Neural progenitor cell (in vitro differentiated cells): ENCODE measurements around the gene CACHD1. TPM values are rescaled to one million over a fixed set of nuclear protein-coding genes. Genes with fewer than 3 reads are reported as not detected.
A peak's percentile ranks its signal among the peaks of the same experiment; 100 is the strongest.

ENCODE experiments used
- DNase-seq: peaks from one replicate; pipeline ENCODE4 v3.0.0-alpha.2; 2016; ENCODE audit warnings: low spot score
- H2AFZ ChIP-seq: fragments of 200-600 bp; sonication (generic); replicated peaks from 2 replicates; pipeline ENCODE4 v1.6.1; 2016; ENCODE audit warnings: antibody characterized with exemption
- H3F3A ChIP-seq: fragments of 200-600 bp; sonication (generic); 2 replicates; pipeline ENCODE4 v1.6.1; 2016; ENCODE audit warnings: antibody characterized with exemption, low read depth
- H3K27ac ChIP-seq: fragments of 200-600 bp; sonication (generic); 2 replicates; pipeline ENCODE4 v1.5.1; 2016; ENCODE audit warnings: mild to moderate bottlenecking
- H3K27me3 ChIP-seq: fragments of 200-600 bp; sonication (generic); 2 replicates; pipeline ENCODE4 v1.6.1; 2016; ENCODE audit warnings: mild to moderate bottlenecking, moderate library complexity
- H3K36me3 ChIP-seq: fragments of 200-600 bp; sonication (generic); 2 replicates; pipeline ENCODE4 v1.5.1; 2016
- H3K4me1 ChIP-seq: fragments of 200-600 bp; sonication (generic); 2 replicates; pipeline ENCODE4 v1.6.1; 2016; ENCODE audit warnings: mixed run types
- H3K4me2 ChIP-seq: fragments of 200-600 bp; sonication (generic); 2 replicates; pipeline ENCODE4 v1.6.1; 2016
- H3K4me3 ChIP-seq: fragments of 200-600 bp; sonication (generic); 2 replicates; pipeline ENCODE4 v1.5.1; 2016
- H3K79me2 ChIP-seq: fragments of 200-600 bp; sonication (generic); 2 replicates; pipeline ENCODE4 v1.6.1; 2016; ENCODE audit warnings: low read depth
- H3K9ac ChIP-seq: fragments of 200-600 bp; sonication (generic); 2 replicates; pipeline ENCODE4 v1.6.1; 2016
- H3K9me3 ChIP-seq: fragments of 200-600 bp; sonication (generic); 2 replicates; pipeline ENCODE4 v1.5.1; 2016; ENCODE audit warnings: low read depth
- H4K20me1 ChIP-seq: fragments of 200-600 bp; sonication (generic); 2 replicates; pipeline ENCODE4 v1.6.1; 2016; ENCODE audit warnings: low read depth
- H3K27ac Mint-ChIP-seq: 3 replicates; pipeline ENCODE4 v1.8.0; 2021; ENCODE audit warnings: mixed read lengths
- H3K27me3 Mint-ChIP-seq: 2 replicates; pipeline ENCODE4 v1.8.0; 2022; ENCODE audit warnings: low read depth, mild to moderate bottlenecking, inconsistent platforms, moderate library complexity, mixed read lengths; ENCODE audit not compliant: insufficient read depth
- H3K36me3 Mint-ChIP-seq: 3 replicates; pipeline ENCODE4 v1.8.0; 2021; ENCODE audit warnings: mixed read lengths
- H3K4me1 Mint-ChIP-seq: 3 replicates; pipeline ENCODE4 v1.8.0; 2021; ENCODE audit warnings: mixed read lengths
- H3K4me3 Mint-ChIP-seq: 3 replicates; pipeline ENCODE4 v1.8.0; 2021; ENCODE audit warnings: mild to moderate bottlenecking, moderate library complexity, mixed read lengths
- H3K9me3 Mint-ChIP-seq: 3 replicates; pipeline ENCODE4 v1.8.0; 2020; ENCODE audit warnings: mixed read lengths
- EZH2 ChIP-seq: fragments of 200-600 bp; sonication (generic); IDR thresholded peaks from 2 replicates; pipeline ENCODE4 v1.6.1; 2017; ENCODE audit warnings: antibody characterized with exemption, mild to moderate bottlenecking, moderate library complexity
- EZH2phosphoT487 ChIP-seq: fragments of 200-600 bp; sonication (generic); IDR thresholded peaks from 2 replicates; pipeline ENCODE4 v1.6.1; 2017; ENCODE audit warnings: antibody characterized with exemption
- total RNA-seq: library from RNA; depleted of rRNA; stranded (reverse); fragments of >200 nt; gene quantifications from 2 replicates; pipeline ENCODE4 v1.2.3, GENCODE V29; 2015; ENCODE audit warnings: low replicate concordance
- TF ChIP-seq, protein P1 (sequence below): fragments of 200-600 bp; sonication (generic); IDR thresholded peaks from 2 replicates; pipeline ENCODE4 v1.5.1; 2017; ENCODE audit warnings: antibody characterized with exemption, mild to moderate bottlenecking

Gene CACHD1
- total RNA-seq, 1 donor from 2014 or later = 61.0 TPM

DNA sequence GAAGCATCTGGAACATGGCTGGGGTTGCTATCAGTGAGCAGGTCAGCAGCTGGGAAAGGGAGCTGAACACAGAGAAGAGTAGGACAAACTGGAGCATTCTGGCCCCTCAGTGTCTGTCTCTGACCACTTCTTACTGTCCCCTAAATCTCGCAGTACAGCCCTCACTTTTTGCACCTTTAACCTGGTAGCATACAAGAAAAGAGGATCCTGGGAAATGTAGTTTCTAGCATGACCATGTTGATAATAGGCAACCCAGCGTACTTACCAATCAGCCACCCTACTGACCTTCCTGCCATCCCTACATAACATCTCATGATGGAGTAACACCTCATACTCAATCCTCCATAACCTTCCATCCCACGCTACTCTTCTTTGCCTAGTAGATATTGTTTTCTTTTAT, 175.8 kb downstream of the CACHD1 start:
- H3K27me3 ChIP-seq = no peaks in the 10 kb centered on the region
- no peak for DNase-seq
- no peaks in the 10 kb centered on the region for H3K9me3 ChIP-seq
- peaks cover 64% of the 10 kb centered on the region for H3K36me3 Mint-ChIP-seq
- H3K79me2 ChIP-seq = no peaks in the 10 kb centered on the region
- no peak overlapping the region for H3K27ac ChIP-seq
- no peak overlapping the region for H3K9ac ChIP-seq
- no peak overlapping the region for H3K4me2 ChIP-seq
- TF ChIP-seq, protein P1, sequence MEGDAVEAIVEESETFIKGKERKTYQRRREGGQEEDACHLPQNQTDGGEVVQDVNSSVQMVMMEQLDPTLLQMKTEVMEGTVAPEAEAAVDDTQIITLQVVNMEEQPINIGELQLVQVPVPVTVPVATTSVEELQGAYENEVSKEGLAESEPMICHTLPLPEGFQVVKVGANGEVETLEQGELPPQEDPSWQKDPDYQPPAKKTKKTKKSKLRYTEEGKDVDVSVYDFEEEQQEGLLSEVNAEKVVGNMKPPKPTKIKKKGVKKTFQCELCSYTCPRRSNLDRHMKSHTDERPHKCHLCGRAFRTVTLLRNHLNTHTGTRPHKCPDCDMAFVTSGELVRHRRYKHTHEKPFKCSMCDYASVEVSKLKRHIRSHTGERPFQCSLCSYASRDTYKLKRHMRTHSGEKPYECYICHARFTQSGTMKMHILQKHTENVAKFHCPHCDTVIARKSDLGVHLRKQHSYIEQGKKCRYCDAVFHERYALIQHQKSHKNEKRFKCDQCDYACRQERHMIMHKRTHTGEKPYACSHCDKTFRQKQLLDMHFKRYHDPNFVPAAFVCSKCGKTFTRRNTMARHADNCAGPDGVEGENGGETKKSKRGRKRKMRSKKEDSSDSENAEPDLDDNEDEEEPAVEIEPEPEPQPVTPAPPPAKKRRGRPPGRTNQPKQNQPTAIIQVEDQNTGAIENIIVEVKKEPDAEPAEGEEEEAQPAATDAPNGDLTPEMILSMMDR = no peak
- TF ChIP-seq EZH2 = no peak
- TF ChIP-seq EZH2phosphoT487 = no peak
- no peak overlapping the region for H3K4me3 Mint-ChIP-seq
- peaks cover 15% of the 10 kb centered on the region for H3K4me1 Mint-ChIP-seq
- no peaks in the 10 kb centered on the region for H3K4me1 ChIP-seq
- H3K36me3 ChIP-seq = peaks cover 3% of the 10 kb centered on the region
- no peaks in the 10 kb centered on the region for H3K9me3 Mint-ChIP-seq
- peak overlapping the region; percentile 1 for H3K27ac Mint-ChIP-seq
- H3K4me3 ChIP-seq = no peak overlapping the region
- H2AFZ ChIP-seq = no peak overlapping the region
- peaks cover 6% of the 10 kb centered on the region for H4K20me1 ChIP-seq
- no peaks in the 10 kb centered on the region for H3F3A ChIP-seq
- H3K27me3 Mint-ChIP-seq = peaks cover 4% of the 10 kb centered on the region

DNA sequence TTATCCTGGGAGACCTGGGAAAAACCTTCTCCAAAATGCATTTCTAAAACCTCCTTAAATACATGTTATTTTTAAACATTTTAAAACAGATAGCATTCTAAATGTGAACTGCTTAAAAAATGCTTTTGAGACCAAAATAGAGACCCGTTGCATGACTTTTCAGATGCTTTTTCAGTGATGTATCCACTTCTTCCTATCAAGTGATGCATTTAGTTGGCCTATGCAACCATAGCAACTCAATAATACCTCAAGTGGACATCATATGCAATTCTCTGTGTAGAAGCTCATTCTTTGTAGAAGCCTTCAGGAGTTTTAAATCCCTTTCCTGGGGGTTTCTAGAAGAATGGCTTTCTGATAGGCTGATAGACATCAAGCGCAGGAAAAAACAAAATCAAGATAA, 180.5 kb downstream of the CACHD1 start:
- Histone ChIP-seq H3K4me3 (no peak overlapping the region), H3K36me3 (peaks cover 3% of the 10 kb centered on the region), H3K27me3 (no peaks in the 10 kb centered on the region), H3K27ac (no peak overlapping the region), H4K20me1 (peaks cover 6% of the 10 kb centered on the region), H2AFZ (no peak overlapping the region), H3K79me2 (no peaks in the 10 kb centered on the region), H3K4me2 (no peak overlapping the region), H3K9ac (no peak overlapping the region), H3F3A (no peaks in the 10 kb centered on the region), H3K4me1 (no peaks in the 10 kb centered on the region), H3K9me3 (no peaks in the 10 kb centered on the region)
- no peak for DNase-seq
- Mint-ChIP-seq H3K4me1 (peaks cover 13% of the 10 kb centered on the region), H3K27me3 (peaks cover 4% of the 10 kb centered on the region), H3K36me3 (peaks cover 59% of the 10 kb centered on the region), H3K4me3 (no peak overlapping the region), H3K9me3 (no peaks in the 10 kb centered on the region), H3K27ac (peak overlapping the region; percentile 15)
- TF ChIP-seq EZH2 (no peak), EZH2phosphoT487 (no peak)
- TF ChIP-seq, protein P1 = no peak

DNA sequence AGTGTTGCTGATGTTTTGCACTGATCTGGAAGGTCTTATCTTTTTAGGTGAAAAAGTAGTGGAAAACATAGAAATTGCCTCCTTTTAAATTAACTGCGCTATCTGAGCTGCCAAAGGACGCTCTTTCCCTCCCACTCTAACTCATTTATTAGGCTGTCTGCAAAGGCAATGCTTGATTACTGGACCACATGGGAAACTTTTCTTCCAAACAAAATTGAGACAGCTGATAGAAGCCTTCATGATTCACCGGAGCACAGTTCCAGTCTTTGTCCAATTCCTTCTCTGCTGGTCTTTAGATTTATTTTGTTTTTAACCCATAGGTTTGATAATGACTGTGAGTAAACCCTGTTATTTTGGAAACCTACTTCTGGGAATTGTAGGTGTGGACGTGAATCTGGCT, 181.9 kb downstream of the CACHD1 start:
- TF ChIP-seq EZH2phosphoT487 (no peak), EZH2 (no peak)
- TF ChIP-seq, protein P1 = no peak
- H3K36me3 Mint-ChIP-seq = peaks cover 56% of the 10 kb centered on the region
- peaks cover 8% of the 10 kb centered on the region for H3K36me3 ChIP-seq

More for the DNA sequence above, 181.9 kb downstream of the CACHD1 start:
- no peaks in the 10 kb centered on the region for H3K9me3 ChIP-seq
- no peaks in the 10 kb centered on the region for H3F3A ChIP-seq
- H3K4me3 ChIP-seq = no peak overlapping the region
- H3K4me2 ChIP-seq = no peak overlapping the region
- no peaks in the 10 kb centered on the region for H3K4me1 ChIP-seq
- no peak for DNase-seq
- no peak overlapping the region for H3K9ac ChIP-seq
- H4K20me1 ChIP-seq = peaks cover 6% of the 10 kb centered on the region
- no peak overlapping the region for H2AFZ ChIP-seq
- Mint-ChIP-seq H3K4me3 (no peak overlapping the region), H3K4me1 (peaks cover 13% of the 10 kb centered on the region), H3K27me3 (peaks cover 4% of the 10 kb centered on the region), H3K27ac (no peak overlapping the region), H3K9me3 (no peaks in the 10 kb centered on the region)
- H3K27ac ChIP-seq = no peak overlapping the region
- H3K27me3 ChIP-seq = no peaks in the 10 kb centered on the region
- no peaks in the 10 kb centered on the region for H3K79me2 ChIP-seq
